Rectal smooth muscle tissue (tissue), 1 donor: Measurements from ENCODE around the gene SEC23B.

Experiments used
- H3K27ac ChIP-seq: one replicate; pipeline ENCODE4 v1.7.0; 2013; ENCODE audit warnings: low read depth, low read length, inconsistent platforms
- H3K27me3 ChIP-seq: one replicate; pipeline ENCODE4 v1.7.0; 2013; ENCODE audit warnings: low read length; ENCODE audit not compliant: control insufficient read depth, insufficient read depth
- H3K36me3 ChIP-seq: one replicate; pipeline ENCODE4 v1.7.0; 2013; ENCODE audit warnings: low read length; ENCODE audit not compliant: control insufficient read depth, insufficient read depth
- H3K4me1 ChIP-seq: one replicate; pipeline ENCODE4 v1.7.0; 2013; ENCODE audit warnings: low read length; ENCODE audit not compliant: control insufficient read depth, insufficient read depth
- H3K4me3 ChIP-seq: one replicate; pipeline ENCODE4 v1.7.0; 2013; ENCODE audit warnings: low read length
- H3K9ac ChIP-seq: one replicate; pipeline ENCODE4 v1.7.0; 2013; ENCODE audit warnings: low read length

SEC23B gene

DNA sequence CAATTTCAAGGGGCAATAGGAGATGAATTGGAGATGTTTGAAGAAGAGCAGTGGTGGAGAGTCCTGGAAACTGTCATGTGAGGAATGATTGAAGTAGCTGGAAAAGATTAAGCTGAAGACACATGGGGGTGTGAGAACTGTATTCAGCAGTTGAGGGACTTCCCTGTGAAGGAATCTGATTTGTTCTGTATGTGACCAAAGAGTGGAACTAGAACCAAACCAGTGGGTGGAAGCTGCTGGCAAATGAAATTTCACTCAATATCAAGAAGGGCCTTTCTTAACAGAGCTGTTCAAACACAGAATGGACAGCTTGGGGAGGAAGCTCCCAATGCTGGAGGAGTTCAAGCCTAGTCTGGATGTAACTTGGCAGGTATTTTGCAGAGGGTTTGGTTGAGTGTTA, 21.3 kb downstream of the SEC23B start:
- H3K27me3 ChIP-seq: no peaks in the 10 kb centered on the region
- peaks cover 22% of the 10 kb centered on the region for H3K36me3 ChIP-seq
- H3K27ac ChIP-seq: no peak overlapping the region
- H3K4me3 ChIP-seq: no peak overlapping the region
- no peaks in the 10 kb centered on the region for H3K4me1 ChIP-seq
- no peak overlapping the region for H3K9ac ChIP-seq

DNA sequence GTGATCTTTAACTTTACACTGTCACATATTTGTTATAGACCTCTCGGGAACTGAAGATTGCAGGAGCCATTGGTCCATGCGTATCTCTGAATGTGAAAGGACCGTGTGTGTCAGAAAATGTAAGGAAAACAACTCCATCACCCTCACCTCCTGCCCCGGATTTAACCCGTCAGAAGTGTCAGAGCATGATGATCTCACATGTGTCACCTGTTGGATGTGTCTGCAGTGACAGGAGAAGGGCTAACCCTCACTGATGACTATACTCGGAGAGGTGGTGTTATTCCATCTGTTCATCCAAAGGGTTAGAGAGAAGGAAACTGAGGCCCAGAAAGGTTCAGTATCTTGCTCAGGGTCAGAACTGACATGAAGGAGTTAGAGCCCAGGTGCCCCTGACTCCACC, 24.9 kb downstream of the SEC23B start:
- no peaks in the 10 kb centered on the region for H3K27me3 ChIP-seq
- H3K4me3 ChIP-seq: no peak overlapping the region
- H3K9ac ChIP-seq: no peak overlapping the region
- H3K27ac ChIP-seq: no peak overlapping the region
- H3K36me3 ChIP-seq: peaks cover 24% of the 10 kb centered on the region
- H3K4me1 ChIP-seq: no peaks in the 10 kb centered on the region

DNA sequence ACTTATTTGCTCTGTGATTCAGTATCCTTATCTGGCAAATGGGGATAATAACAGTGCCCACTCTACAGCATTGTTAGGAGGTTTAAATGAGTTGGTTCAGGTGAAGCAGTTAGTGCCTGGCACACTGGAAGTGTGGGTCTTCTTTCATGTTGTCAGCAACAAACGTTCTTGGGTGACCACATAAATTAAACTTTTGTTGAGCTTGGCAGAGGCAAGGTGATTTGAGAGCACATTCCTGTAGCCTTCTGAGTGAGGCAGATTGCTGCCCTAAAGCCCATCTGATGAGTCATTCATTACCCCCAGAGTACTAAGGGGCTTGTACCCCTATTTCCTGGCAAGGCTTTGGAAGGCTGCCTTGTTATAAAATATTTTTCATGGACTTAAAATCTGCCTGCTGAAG, 25.8 kb downstream of the SEC23B start:
- Histone ChIP-seq H3K36me3 (peaks cover 24% of the 10 kb centered on the region), H3K9ac (no peak overlapping the region), H3K27ac (no peak overlapping the region), H3K27me3 (no peaks in the 10 kb centered on the region), H3K4me3 (no peak overlapping the region), H3K4me1 (no peaks in the 10 kb centered on the region)

DNA sequence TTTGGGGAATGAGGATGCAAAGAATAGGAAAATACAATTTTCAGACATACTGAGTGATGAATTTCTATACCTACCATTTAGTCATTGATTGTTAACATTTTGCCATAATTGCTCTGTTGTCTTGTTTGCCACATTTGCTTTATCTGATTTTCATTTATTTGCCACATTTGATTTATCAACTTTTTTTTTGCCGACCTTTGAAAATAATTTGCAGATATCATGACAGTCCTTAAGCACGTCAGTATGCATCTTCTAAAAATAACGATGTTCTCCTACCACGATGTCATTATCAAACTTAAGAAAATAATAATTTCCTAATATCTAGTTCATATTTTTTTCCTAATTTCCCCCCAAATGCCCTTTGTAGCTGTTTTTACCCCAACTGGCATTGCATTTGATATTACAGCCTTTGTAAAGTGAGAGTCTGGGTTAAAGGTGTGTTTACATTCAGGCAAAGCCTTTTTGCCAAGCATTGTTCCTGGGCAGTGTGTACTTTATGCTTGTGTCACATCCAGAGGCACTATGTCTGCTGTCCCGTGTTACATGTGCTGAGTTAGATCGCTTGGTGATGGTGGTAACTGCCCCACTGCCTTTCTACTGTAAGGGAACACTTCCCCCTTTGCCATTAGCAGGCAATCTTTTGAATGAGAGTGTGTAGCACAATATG, 26.4 kb downstream of the SEC23B start:
- Histone ChIP-seq H3K4me1 (no peaks in the 10 kb centered on the region), H3K27ac (no peak overlapping the region), H3K9ac (no peak overlapping the region), H3K27me3 (no peaks in the 10 kb centered on the region), H3K4me3 (no peak overlapping the region), H3K36me3 (peaks cover 22% of the 10 kb centered on the region)

DNA sequence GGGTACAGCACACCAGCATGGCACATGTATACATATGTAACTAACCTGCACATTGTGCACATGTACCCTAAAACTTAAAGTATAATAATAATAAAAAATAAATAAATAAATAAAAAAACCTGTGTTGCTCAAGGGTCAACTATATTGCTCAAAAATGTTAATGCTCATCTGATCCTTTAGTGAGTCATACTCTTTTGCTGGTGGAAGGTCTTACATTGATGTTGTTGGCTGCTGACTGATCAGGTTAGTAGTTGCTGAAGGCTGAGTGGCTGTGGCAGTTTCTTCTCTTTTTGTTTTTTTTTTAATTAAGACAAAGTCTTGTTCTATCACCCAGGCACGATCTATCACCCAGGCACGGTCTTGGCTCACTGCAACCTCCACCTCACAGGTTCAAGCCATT, 29.9 kb downstream of the SEC23B start:
- Histone ChIP-seq H3K4me3 (no peak overlapping the region), H3K36me3 (peaks cover 20% of the 10 kb centered on the region), H3K9ac (no peak overlapping the region), H3K27ac (no peak overlapping the region), H3K27me3 (no peaks in the 10 kb centered on the region), H3K4me1 (no peaks in the 10 kb centered on the region)

DNA sequence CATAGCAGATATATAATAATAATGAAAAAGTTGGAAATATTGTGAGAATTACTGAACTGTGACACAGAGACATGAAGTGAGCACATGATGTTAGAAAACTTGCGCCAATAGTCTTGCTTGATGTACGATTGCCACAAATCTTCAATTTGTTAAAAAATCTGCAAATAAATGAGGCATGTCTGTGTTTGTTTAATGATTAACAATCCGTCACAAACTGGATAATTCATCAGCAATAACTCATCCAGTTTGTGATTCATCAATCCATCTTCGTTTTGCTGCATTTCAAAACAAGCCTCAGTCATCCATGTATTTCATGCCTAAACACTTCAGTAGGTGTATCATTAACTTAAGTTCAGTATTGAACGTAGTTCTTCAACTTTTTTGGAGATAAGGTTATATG, 34.0 kb downstream of the SEC23B start:
- Histone ChIP-seq H3K36me3 (peaks cover 13% of the 10 kb centered on the region), H3K27me3 (no peaks in the 10 kb centered on the region), H3K4me3 (no peak overlapping the region), H3K9ac (no peak overlapping the region), H3K27ac (no peak overlapping the region), H3K4me1 (no peaks in the 10 kb centered on the region)

DNA sequence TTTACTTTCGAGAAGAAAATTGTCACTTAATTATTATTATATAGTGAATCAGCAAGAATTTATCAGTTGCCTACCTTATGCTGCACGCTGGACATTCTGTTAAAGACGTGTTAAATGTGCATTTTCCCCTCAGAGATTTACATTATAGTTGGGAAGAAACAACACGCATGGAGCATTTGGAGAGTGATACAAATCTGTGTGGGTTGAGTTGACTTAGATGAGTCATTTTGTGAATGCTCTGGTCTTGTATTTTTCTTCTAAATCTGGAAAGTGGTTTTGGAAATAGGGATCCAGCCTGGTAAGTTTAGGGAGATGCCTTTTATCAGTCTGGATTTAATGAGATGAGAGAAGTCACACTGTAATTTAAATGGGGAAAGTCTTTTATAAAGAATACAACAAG, 35.5 kb downstream of the SEC23B start:
- Histone ChIP-seq H3K27ac (no peak overlapping the region), H3K36me3 (peaks cover 13% of the 10 kb centered on the region), H3K9ac (no peak overlapping the region), H3K4me1 (no peaks in the 10 kb centered on the region), H3K27me3 (no peaks in the 10 kb centered on the region), H3K4me3 (no peak overlapping the region)

DNA sequence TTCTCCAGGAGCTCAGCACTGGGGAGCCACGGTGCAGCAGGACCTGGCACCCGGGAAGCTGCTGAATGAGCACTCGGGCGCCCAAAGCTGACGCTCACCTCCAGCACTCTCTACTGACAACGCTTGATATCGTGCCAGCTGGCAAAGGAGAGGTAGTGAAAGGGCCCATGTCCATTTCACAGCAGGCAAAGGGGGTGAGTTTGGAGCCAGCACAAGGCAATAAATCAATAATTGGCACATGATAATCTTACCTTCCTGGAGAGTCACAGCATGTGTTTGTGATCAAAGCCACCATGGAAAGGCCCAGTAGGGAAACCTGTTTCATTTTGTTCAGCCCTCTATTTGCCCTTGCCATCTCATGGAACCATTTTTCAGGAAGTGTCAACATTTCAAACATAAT, 36.2 kb downstream of the SEC23B start:
- Histone ChIP-seq H3K36me3 (peaks cover 13% of the 10 kb centered on the region), H3K4me1 (no peaks in the 10 kb centered on the region), H3K27me3 (no peaks in the 10 kb centered on the region), H3K27ac (no peak overlapping the region), H3K9ac (no peak overlapping the region), H3K4me3 (no peak overlapping the region)

DNA sequence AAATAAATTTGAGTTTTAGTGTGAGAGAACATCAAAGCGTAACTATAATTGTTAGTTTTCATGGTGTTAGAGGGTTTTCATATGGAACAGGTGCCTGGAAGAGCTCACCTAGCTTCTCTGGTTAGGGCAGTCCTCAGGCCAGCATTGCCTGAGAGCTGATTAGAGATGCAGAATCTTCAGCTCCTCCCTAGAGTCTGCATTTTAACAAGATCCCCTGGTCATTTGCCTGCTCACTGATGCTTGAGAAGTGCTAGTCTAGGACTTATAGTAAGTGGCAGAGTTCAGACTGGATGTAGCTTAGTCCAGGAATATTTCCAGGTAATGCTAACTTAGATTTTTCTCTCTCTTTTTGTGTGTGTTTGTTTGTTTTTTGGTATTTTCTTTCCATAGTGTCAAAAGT, 37.8 kb downstream of the SEC23B start:
- no peak overlapping the region for H3K9ac ChIP-seq
- no peaks in the 10 kb centered on the region for H3K4me1 ChIP-seq
- peaks cover 10% of the 10 kb centered on the region for H3K36me3 ChIP-seq
- no peaks in the 10 kb centered on the region for H3K27me3 ChIP-seq
- no peak overlapping the region for H3K4me3 ChIP-seq
- no peak overlapping the region for H3K27ac ChIP-seq

DNA sequence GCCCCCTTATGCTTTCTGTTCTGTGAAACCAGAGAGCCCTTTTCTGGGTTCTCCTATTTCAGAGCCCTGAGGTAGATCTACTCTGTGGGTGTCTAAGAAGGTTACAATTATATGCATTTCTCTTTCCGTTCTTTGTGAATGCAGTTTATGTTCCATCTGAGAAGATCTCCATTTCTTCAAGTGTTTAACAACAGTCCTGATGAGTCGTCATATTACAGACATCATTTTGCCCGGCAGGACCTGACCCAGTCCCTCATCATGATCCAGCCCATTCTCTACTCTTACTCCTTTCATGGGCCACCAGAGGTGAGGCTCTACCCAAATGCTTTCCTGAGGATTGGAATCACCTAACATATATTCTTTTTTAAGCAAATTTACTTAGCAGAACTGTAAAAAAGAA, 40.7 kb downstream of the SEC23B start:
- Histone ChIP-seq H3K36me3 (peaks cover 7% of the 10 kb centered on the region), H3K27me3 (no peaks in the 10 kb centered on the region), H3K27ac (no peak overlapping the region), H3K4me3 (no peak overlapping the region), H3K9ac (no peak overlapping the region), H3K4me1 (no peaks in the 10 kb centered on the region)

DNA sequence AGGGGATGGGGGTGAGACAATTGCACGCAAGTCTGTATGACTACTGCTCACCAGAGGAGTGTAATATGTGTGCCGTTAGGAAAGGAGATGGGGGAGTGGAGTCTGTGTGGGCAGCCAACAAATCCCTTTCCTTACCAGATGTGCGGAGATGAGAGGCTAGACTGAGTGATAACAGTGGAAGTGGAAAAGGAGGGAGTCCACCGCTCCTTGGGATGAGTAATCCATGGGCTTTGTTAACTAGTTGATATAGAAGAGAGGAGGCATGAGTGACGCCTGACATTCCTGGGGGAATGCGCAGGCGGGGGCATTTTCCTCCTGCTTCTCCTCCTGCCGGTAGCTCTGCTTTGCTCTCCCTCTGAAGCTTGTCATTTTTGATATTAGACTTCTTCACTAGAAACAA, 46.0 kb downstream of the SEC23B start:
- no peak overlapping the region for H3K9ac ChIP-seq
- H3K27me3 ChIP-seq: no peaks in the 10 kb centered on the region
- no peak overlapping the region for H3K27ac ChIP-seq
- H3K36me3 ChIP-seq: peaks cover 5% of the 10 kb centered on the region
- no peak overlapping the region for H3K4me3 ChIP-seq
- no peaks in the 10 kb centered on the region for H3K4me1 ChIP-seq

DNA sequence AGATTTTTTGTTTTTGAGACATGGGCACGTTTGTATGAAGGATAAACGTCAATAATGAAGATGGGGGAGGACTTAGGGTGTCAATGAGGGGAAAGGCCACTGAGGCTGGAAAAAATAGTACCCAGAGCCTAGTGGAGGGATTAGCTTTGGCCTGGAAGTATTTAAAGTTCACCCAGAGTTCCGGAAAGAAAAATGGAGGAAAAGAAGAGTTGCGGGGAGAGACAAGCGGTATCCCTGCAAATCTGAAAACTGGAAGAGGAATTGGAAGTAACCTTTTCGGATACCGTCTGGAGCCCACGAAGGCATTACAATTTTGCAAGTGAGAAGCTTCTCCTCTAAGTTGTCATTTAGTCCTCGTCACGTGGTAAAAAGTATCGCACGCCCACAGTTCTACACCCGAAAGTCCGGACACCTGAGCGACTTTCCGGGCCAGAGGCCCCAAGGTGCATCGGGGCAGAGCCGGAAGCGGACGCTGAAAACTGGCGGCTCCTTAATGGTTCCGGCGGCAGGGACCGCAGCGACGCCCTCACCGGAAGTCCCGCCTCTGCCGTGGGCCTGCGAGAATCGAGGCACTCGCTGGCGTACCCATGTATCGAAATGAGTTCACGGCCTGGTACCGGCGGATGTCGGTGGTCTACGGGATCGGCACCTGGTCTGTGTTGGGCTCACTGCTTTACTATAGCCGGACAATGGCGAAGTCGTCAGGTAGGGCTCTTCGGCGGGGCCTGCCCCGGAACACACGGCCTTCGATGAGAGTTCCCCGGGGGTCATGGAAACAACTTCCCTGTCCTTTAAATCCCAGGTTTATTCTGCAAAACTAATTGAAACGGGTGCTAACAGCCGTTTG, 59.4 kb downstream of the SEC23B start, which contains the start of gene SMIM26:
Gene SMIM26, plus strand, starts transcription at position 541 of the 847 bp plus-strand sequence. Its CDS starts 47 bp downstream, at position 588.
- H3K4me1 ChIP-seq: peaks cover 4% of the 10 kb centered on the region
- peak within 1 kb of the TSS; percentile 95 for H3K27ac ChIP-seq
- peak within 1 kb of the TSS; percentile 99 for H3K4me3 ChIP-seq
- peak within 1 kb of the TSS; percentile 99 for H3K9ac ChIP-seq
- peaks cover 6% of the 10 kb centered on the region for H3K36me3 ChIP-seq
- H3K27me3 ChIP-seq: no peaks in the 10 kb centered on the region

DNA sequence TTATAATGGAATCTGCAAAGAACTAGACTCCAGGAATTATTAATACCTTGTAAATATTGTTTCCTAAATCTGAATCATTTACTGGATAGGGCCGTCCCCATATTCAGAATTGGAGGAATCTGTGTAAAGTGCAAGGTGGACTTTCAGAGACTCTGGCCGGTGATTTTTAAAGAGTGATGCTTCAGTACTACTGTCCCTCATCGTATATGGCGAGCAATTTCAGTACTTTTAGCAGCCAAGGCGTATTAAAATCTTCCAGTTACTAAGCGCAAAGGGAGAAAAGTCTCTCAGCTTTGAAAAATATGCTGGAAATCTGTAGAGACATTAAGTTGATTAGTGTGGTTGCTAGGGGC, 60.0 kb downstream of the SEC23B start:
- peak overlapping the region; percentile 95 for H3K27ac ChIP-seq
- no peaks in the 10 kb centered on the region for H3K27me3 ChIP-seq
- peak overlapping the region; percentile 99 for H3K4me3 ChIP-seq
- H3K4me1 ChIP-seq: peaks cover 4% of the 10 kb centered on the region
- H3K9ac ChIP-seq: peak overlapping the region; percentile 99
- peaks cover 5% of the 10 kb centered on the region for H3K36me3 ChIP-seq
